ENCODE results near the gene KIF24. TPM values are rescaled to one million over a fixed set of nuclear protein-coding genes. Genes with fewer than 3 reads are reported as not detected.

Gene KIF24
- total RNA-seq, 1 donor from 2014 or later = 0.26 TPM

DNA sequence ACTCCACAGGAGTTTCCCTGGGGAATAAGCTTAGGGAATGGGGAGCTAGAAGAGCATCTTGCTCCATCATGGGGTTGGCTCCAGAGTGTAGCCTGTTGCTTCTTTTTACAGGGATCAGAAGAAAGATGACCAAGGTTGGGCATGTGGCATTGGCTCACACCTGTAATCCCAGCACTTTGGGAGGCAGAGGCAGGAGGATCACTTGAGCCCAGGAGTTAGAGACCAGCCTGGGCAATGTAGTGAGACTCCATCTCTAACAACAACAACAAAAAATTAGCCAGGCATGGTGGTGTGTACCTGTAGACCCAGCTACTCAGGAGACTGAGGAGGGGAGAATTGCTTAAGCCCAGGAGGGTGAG lies 18.7 kb upstream of the KIF24 start:
- peaks cover 3% of the 10 kb centered on the region for H3K36me3 ChIP-seq (ENCODE audit: control insufficient read depth, insufficient read depth, low read length)
- TF ChIP-seq, protein P1, sequence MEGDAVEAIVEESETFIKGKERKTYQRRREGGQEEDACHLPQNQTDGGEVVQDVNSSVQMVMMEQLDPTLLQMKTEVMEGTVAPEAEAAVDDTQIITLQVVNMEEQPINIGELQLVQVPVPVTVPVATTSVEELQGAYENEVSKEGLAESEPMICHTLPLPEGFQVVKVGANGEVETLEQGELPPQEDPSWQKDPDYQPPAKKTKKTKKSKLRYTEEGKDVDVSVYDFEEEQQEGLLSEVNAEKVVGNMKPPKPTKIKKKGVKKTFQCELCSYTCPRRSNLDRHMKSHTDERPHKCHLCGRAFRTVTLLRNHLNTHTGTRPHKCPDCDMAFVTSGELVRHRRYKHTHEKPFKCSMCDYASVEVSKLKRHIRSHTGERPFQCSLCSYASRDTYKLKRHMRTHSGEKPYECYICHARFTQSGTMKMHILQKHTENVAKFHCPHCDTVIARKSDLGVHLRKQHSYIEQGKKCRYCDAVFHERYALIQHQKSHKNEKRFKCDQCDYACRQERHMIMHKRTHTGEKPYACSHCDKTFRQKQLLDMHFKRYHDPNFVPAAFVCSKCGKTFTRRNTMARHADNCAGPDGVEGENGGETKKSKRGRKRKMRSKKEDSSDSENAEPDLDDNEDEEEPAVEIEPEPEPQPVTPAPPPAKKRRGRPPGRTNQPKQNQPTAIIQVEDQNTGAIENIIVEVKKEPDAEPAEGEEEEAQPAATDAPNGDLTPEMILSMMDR (IDR thresholded peaks at IDR 0.05; ENCODE audit: insufficient read depth, low read length, severe bottlenecking) = no peak
- FAIRE-seq (no peak), DNase-seq (ENCODE audit: low read depth) (no peak)
- H3K27me3 ChIP-seq (ENCODE audit: control insufficient read depth, insufficient read depth, low read length) = no peaks in the 10 kb centered on the region
- no peak overlapping the region for H3K4me3 ChIP-seq (ENCODE audit: low read depth, low read length)

- H3K27me3 ChIP-seq (ENCODE audit: control insufficient read depth, insufficient read depth, low read length) = no peaks in the 10 kb centered on the region
- DNase-seq (ENCODE audit: low read depth) (no peak), FAIRE-seq (no peak)
- TF ChIP-seq, protein P1 (IDR thresholded peaks at IDR 0.05; ENCODE audit: insufficient read depth, low read length, severe bottlenecking) = no peak
- no peak overlapping the region for H3K4me3 ChIP-seq (ENCODE audit: low read depth, low read length)
- peaks cover 3% of the 10 kb centered on the region for H3K36me3 ChIP-seq (ENCODE audit: control insufficient read depth, insufficient read depth, low read length)
These were observed 18.1 kb upstream of the KIF24 start for GRCh38 chr9:34346873-34347799.

DNA sequence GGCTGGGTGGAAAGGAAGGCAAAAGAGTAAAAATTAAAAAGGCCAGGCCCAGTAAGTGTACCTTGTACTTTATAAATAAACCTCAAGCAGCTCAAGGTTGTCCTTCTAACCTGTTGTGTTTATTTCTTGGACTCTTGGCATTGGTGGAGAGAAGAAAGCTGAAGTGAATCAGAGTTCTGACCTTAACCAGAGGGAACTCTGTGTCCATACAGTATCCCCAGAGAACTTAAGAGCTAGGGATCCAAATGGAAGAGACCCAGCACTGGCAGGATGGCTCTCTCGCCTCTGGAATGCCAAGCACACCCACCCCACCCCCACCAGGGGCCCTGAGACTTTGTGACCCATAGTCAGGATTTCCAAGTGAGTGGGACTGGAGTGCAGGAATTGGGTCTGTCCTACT lies 14.5 kb upstream of the KIF24 start:
- Histone ChIP-seq H3K4me3 (ENCODE audit: low read depth, low read length) (no peak overlapping the region), H3K27me3 (ENCODE audit: control insufficient read depth, insufficient read depth, low read length) (no peaks in the 10 kb centered on the region), H3K36me3 (ENCODE audit: control insufficient read depth, insufficient read depth, low read length) (peaks cover 17% of the 10 kb centered on the region)
- DNase-seq (ENCODE audit: low read depth) (no peak), FAIRE-seq (no peak)
- TF ChIP-seq, protein P1 (IDR thresholded peaks at IDR 0.05; ENCODE audit: insufficient read depth, low read length, severe bottlenecking) = no peak

DNA sequence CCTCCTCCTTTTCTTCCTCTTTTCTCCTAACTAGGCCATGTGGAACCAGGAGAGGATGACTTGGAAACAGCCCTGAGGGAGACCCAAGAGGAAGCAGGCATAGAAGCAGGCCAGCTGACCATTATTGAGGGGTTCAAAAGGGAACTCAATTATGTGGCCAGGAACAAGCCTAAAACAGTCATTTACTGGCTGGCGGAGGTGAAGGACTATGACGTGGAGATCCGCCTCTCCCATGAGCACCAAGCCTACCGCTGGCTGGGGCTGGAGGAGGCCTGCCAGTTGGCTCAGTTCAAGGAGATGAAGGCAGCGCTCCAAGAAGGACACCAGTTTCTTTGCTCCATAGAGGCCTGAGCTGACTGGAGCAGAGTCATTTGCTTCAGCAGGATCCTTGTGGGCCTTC lies 14.0 kb upstream of the KIF24 start:
- FAIRE-seq = no peak
- TF ChIP-seq, protein P1 (IDR thresholded peaks at IDR 0.05; ENCODE audit: insufficient read depth, low read length, severe bottlenecking) = no peak
- H3K4me3 ChIP-seq (ENCODE audit: low read depth, low read length) = no peak overlapping the region
- H3K36me3 ChIP-seq (ENCODE audit: control insufficient read depth, insufficient read depth, low read length) = peaks cover 18% of the 10 kb centered on the region
- DNase-seq (ENCODE audit: low read depth) = no peak
- H3K27me3 ChIP-seq (ENCODE audit: control insufficient read depth, insufficient read depth, low read length) = no peaks in the 10 kb centered on the region

DNA sequence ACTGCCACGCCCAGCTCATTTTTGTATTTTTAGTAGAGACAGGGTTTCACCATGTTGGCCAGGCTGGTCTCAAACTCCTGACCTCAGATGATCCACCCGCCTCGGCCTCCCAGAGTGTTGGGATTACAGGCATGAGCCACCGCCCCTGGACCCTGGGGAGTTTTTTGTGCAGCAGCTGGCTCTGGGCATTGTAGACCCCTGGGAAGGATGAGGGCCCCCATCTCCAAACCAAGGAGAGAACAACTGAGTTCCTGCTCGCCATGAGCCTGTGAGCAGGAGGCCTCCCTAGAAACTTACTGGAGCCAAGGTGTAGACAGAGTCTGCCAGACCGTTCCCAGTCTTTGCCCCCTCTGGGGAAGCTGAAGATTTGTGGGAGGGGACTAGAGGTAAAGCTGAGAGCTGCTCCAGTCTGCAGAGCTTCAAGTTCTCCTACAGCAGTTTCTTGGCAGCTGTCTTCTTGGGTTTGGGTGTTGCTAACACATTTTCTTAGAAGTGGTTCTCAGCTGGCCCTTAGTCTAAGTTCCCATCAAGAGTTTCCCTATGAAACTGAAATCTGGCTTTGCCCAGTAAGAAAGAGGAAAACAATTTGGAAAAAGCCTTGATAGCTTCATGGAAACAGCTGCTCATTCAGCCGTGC lies 12.7 kb upstream of the KIF24 start:
- DNase-seq (ENCODE audit: low read depth) (no peak), FAIRE-seq (no peak)
- Histone ChIP-seq H3K36me3 (ENCODE audit: control insufficient read depth, insufficient read depth, low read length) (peaks cover 22% of the 10 kb centered on the region), H3K4me3 (ENCODE audit: low read depth, low read length) (no peak overlapping the region), H3K27me3 (ENCODE audit: control insufficient read depth, insufficient read depth, low read length) (no peaks in the 10 kb centered on the region)
- TF ChIP-seq, protein P1 (IDR thresholded peaks at IDR 0.05; ENCODE audit: insufficient read depth, low read length, severe bottlenecking) = no peak

All from bronchial epithelial cell (primary cell).